Activated CD4-positive, alpha-beta T cell treated with anti-CD3 and anti-CD28 coated beads for 4 hours (primary cell): ENCODE data around the gene C1orf141.
"Not testable (repeated sequence)": the region's sequence is repeated elsewhere in the genome, so short reads cannot be mapped to it uniquely, and the experiment has no call there.

Experiments
- DNase-seq, 2 donors: peaks; one replicate each; pipeline ENCODE4 v3.0.0-alpha.2; 2020

Gene C1orf141

GRCh38 chr1:67078291-67078690 lies 56.5 kb downstream of the C1orf141 start:
- DNase-seq, result no peak

GRCh38 chr1:67077593-67077992 lies 57.2 kb downstream of the C1orf141 start:
- DNase-seq, result no peak

- no peak for DNase-seq
Measured at GRCh38 chr1:67072749-67073148, 62.0 kb downstream of the C1orf141 start.

GRCh38 chr1:67067655-67068054 lies 67.1 kb downstream of the C1orf141 start:
- DNase-seq, result not testable (repeated sequence)

GRCh38 chr1:67062412-67062811 lies 72.4 kb downstream of the C1orf141 start:
- no peak for DNase-seq

GRCh38 chr1:67061266-67061665 lies 73.5 kb downstream of the C1orf141 start:
- no peak for DNase-seq

GRCh38 chr1:67060811-67061218 lies 74.0 kb downstream of the C1orf141 start:
- DNase-seq, result no peak

GRCh38 chr1:67059346-67059745 lies 75.4 kb downstream of the C1orf141 start:
- DNase-seq, result no peak

GRCh38 chr1:67058761-67059160 lies 76.0 kb downstream of the C1orf141 start:
- DNase-seq, result no peak

- no peak for DNase-seq
Measured at GRCh38 chr1:67058242-67058641, 76.5 kb downstream of the C1orf141 start.

- peak; percentile 77 to 80 for DNase-seq
Measured at GRCh38 chr1:67053785-67054772, 80.7 kb downstream of the C1orf141 start, which contains the start of gene SLC35D1. Gene SLC35D1, minus strand, starts transcription at chr1:67054148. Its CDS starts 135 bp downstream, at chr1:67054013.

GRCh38 chr1:67053535-67053784 lies 81.3 kb downstream of the C1orf141 start:
- no peak for DNase-seq

- peak; percentile 17 to 28 for DNase-seq
Measured at GRCh38 chr1:67052741-67053534, 81.8 kb downstream of the C1orf141 start.

GRCh38 chr1:67051196-67051595 lies 83.6 kb downstream of the C1orf141 start:
- no peak for DNase-seq

- DNase-seq, result no peak
Measured at GRCh38 chr1:67044631-67045270, 90.0 kb downstream of the C1orf141 start.

- no peak for DNase-seq
Measured at GRCh38 chr1:67043366-67043765, 91.4 kb downstream of the C1orf141 start.
